Stimulated activated CD4-positive, alpha-beta T cell treated with anti-CD3 and anti-CD28 coated beads, Interleukin-2, amount 100 ng/mL, for 4 hours (primary cell): ENCODE results near the gene CDKN1C.
"Not testable (repeated sequence)": the region's sequence is repeated elsewhere in the genome, so short reads cannot be mapped to it uniquely, and the experiment has no call there.

Experiments
- DNase-seq: peaks from one replicate; pipeline ENCODE4 v3.0.0-alpha.2; 2020; ENCODE audit warnings: low read depth

The CDKN1C gene

DNA sequence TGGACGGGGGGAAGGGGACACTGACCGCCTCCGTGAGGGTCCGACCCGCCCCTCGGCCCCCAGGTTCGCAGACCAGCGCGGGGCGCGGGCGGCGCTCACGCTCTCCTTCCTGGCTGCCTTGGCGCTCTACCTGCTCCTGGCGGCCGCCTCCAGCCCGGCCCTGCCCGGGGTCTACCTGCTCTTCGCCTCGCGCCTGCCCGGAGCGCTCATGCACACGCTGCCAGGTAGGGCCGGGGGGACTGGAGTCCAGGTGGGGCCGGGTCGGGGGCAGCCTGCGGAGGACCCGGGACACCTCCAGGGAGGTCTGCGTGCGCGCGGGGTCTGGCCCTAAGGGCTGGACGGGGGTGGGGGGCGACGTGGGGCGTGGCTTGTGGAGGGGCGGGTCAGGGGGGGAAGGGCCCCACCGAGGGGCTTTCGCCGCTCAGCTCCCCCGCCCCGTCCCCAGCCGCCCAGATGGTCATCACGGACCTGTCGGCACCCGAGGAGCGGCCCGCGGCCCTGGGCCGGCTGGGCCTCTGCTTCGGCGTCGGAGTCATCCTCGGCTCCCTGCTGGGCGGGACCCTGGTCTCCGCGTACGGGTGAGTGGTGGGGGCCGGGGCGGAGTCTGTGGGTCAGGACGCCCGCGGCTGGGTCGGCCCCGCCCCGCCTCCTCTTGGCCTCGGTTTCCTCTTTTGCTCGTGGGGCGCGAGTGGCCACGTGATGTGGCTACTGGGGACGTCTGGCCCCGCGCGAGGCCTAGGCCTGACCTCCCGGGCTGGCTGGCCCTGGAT lies 23.7 kb upstream of the CDKN1C start:
- no peak for DNase-seq

DNA sequence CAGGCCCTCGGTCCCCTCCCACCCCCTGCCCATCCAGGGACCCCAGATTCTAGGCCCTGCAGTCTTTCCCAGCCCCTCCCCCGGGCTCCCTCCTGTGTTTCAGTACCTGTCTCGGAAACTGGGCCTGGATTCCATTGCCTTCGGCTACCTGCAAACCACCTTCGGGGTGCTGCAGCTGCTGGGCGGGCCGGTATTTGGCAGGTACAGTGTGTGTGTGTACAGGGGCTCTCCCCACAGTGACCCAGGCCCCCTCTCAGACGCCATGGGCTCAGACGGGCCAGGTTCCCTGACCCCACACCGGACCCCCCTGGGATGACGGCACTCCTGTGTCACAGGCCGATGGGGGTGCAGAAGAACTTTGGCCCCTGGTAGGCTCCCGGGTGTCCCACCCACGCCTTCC lies 22.6 kb upstream of the CDKN1C start:
- DNase-seq: no peak

DNA sequence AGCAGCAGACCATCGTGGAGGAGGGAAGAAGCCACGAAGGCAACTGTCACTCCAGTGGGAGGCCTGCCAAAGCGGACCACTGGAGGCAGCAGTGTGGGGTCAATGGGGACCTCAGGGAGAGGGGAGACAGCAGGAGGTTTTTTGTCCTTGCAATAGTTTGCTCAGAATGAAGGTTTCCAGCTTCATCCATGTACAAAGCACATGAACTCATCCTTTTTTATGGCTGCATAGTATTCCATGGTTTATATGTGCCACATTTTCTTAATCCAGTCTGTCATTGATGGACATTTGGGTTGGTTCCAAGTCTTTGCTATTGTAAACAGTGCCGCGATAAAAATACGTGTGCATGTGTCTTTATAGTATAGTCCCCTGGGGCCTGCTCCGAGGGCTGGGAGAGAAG lies 19.7 kb upstream of the CDKN1C start:
- DNase-seq: not testable (repeated sequence)

DNA sequence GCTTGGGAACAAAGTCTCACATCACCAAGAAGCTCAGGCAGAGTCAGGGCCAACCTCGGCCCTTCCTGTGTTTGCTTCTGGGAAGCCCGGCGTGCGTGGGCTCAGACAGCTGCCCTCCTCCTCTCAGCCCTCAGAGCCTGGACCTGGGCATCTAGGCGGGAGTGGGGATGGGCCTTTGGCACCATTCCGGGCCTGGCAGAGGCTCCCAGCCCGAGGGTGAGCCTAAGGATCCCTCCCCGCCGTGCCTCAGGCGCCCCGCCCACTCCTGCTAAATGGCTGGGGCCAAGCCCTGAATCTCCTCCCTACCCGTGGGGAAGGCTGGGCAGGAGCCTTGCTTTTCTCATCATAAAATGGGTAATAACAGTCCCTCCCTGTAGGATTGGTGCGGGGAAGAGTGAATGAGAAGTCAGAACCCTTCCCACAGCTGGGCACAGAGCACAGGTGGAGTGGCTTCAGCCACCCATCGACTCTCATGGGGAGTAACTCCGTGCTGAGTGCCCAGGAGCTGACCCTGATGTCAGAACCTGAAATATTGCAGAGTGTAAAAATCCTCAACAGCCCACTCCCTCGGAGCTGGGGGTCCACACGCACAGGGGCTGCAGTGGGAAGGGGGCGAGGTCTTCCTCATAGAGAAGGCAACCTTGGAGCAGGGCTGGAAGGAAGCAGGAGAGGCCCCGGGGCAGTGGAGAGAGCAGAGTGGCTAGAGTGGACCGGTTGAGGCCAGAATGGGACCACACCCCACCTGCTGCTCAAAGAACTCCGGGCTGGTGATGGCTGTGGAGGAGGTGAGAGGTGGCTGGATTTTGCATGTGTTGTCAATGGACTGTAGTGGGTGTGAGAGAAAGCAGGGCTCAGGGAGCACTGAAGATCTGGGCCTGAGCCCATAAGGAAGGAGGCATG lies 18.8 kb upstream of the CDKN1C start:
- no peak for DNase-seq

DNA sequence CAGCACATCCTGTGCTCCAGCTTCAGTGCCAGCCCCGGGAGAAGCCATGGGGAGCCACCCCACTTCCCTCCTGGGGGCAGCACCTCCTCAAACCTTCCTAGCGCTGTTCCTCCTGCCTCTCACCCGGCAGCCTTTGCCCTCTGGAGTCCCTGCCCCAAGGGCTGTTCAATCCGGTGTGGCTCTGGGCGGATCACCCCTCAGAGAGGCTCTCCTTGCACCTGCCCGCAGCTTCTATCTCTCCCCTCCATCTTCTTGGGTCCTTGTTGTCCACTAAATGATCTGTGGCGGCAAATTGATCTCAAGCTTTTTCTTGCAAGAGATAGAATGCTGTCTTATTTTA lies 18.1 kb upstream of the CDKN1C start:
- no peak for DNase-seq

DNA sequence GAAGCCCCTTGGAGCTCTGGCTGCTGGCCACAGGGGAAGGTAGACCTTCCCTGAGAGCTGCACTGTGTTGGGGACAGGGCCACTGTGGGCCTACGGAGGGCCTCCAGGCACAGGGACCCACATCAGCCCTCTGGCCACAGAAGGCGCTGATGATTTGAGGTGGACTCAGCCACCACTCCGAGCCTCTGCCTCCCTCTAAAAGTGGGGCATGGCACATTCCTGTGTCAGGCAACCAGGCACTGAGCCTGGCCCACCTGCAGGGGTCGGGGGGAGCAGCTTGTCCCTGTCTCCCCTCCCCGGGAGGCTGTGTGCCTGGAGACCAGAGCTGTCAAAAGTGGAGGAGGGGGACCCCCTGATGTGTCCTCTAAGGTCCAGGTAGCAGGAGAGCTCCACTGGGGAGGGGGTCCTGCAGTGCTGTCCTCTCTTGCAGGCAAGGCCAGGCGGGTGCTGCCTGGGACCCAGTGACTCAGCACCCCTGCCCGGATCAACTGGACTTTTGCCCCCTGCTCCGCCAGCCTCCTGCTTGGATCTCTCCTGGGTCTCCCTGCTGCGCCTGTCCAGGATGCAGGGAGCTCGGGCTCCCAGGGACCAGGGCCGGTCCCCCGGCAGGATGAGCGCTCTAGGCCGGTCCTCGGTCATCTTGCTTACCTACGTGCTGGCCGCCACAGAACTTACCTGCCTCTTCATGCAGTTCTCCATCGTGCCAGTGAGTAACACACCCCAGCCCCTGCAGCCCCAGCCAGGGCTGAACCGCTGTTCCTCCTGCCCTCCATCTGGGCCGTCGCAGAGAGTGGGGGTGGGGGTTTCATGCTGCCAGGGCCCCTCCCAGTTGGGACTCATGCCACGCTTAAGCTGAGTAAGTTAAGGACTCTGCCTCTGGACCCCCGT lies 17.5 kb upstream of the CDKN1C start:
- DNase-seq: no peak

DNA sequence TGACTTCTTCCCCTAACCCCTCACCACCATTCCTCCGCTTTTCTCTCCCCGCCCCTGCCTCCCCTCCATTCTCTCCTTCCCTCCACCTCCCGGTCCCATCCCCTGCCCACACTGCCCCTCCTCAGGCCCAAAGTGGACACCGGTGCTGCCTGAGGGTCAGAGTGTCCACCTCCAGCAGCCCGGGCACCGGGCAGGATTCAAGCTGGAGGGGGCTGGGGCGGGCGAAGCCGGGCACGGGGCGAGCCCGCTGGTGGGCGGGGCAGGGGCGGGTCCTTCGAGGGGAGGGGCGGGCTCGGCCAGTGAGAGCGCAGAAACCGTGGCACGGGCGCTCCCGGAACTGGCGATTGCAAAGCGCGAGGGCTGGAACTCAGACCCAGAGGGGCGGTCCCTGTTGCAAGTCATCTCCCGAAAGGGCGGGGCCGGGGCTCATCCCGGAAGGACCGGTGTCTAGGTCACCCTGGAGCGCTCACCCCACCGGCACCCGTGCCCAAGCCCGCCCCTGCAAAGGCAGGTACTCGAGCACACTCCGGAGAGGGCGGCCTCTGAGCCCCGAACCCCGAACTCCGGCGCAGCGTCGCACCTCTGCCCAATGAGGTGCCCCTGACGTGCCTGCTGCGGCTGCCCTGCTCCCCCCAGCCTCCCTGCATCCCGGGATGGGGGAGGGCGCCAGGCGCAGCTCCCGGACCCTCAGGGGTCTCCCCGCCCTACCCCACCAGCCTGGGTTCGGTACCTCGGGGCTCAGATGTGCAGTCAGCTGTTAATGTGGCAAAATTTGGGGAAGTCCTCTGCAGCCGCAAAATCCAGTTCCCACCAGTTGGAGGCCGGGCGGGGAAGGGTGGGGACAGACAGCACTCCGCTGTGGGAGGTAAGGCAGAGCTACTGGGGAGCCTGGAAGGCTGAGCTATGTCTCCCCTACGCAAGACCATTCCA lies 16.5 kb upstream of the CDKN1C start:
- peak; percentile 77 for DNase-seq

DNA sequence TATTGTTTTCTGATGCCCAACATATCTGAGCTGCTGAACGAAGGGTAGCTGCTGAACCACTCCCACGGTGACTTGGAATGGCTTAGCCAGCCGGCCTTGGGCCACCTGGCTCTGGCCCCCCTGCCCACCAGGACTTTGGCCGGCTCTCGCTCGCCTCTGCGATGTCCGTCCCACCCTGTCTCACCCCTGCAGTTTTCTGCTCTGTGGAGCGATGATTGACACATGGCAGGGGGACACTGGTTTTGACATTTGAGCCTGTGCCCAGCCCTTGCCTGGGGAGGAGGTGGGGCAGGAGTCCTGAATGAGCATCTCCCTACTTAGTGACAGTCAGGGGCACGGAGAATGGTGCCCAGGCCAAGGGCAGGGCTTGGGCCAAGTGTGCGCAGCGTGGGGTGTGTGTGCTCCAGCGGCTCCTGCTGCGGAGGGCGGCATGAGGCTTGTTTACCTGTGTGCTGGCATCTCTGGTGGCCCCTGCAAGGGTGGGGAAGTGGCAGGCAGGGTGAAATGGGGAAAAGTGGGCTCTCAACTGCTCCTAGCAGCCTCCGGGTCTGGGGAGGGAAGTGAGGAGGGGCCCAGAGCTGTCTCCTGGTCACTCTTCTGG lies 15.7 kb upstream of the CDKN1C start:
- no peak for DNase-seq

DNA sequence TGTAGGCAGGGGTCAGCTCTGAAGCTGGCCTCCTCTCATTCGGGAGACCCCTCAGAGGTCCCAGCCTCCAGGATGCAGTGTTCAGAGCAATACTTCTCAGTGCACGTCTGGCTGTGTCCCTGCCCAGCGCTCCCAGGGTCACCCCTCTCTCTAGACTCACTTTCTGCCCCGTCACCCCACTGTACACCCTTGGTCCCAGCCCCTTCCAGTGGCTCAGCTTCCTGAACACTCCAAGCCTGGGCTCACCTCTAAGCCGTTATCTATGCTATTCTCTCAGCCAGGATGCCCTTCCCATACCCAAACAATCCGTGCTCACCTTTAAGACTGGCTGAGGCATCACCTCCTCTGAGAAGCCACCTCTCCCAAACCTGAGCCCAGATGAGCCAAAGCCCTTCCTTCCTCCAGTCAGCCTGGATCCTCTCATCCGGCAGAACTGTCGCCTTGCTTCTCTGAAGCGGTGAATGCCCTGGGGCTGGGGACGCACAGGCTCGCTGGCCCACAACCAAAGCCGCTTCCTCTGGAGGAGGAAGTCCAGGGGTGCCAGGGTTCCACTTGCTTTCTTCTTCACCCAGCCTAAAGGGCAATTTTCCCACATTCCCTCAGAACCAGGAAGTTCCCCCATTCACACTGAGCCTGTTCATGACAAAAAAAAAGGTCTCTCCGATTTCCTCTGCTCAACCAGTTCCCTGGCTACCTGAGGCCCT lies 13.7 kb upstream of the CDKN1C start:
- no peak for DNase-seq

DNA sequence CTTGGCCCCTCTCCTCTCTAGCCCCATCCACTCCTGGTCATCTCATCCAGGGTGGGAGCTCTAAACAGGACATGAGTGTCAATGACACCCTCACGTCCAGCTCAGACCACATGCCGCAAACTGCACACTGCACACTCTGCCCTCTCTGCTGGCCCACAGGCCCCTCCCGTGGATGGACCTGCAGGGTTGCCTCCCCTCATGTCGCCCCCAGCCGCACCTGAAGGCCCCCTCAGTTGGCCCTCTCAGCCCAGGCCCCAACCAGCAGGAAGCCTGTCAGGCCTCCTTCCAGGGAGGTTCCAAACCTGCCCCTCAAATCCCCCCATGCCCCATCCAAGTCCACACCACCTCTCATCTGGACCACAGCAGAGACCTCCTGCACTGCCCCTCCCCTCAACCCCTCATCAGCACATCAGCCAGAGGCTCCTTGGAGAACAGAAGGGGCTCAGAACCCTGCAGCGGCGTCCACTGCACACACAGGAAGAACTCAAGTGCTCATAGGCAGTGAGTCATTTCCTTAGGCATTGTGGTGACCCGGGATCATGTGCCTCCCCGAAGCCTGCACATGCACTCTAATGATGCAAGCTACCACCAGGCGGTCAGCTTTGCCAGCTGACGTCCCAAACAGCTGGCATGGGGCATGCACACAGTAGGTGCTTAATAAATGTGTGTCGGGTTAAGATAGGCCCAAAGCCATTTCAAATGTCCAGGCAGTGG lies 12.9 kb upstream of the CDKN1C start:
- no peak for DNase-seq

DNA sequence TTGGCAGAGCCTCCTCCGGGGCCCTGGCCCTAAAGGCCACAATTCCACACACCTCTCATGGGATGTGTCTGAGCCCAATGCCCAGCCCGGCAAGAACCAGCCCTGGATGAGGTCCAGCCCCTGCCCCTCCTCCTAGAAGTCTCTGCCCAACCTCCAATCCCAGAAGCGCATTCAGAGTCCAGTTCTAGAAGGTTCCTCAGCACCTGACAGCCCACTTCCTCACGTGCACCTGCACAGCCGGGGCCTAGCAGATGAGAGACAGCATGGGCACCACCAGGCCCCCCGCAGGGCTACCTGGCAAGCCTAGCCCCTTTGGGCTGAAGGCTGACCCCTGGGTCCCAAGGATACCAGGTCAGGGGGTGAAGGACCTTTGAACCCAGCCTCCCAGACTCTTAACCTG lies 11.5 kb upstream of the CDKN1C start:
- DNase-seq: no peak

DNA sequence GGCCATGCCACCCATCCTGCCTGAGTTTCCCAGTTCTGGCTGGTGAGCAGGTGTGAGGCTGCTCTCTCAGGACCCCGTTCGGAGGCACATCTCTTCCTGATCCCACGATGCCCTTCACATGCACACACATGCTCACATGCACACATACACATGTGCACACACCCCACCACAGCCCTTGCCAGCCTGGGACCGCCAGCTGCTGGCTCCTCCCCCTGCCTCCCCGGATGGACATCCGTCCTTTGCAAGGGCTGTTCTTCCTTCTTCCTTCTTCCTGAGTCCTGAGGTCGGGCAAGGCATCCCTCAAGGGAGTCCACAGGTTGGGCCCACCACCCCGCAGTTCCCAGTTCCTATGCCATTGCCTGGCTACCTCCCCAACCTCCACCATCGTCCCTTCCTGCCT lies 10.5 kb upstream of the CDKN1C start:
- no peak for DNase-seq

DNA sequence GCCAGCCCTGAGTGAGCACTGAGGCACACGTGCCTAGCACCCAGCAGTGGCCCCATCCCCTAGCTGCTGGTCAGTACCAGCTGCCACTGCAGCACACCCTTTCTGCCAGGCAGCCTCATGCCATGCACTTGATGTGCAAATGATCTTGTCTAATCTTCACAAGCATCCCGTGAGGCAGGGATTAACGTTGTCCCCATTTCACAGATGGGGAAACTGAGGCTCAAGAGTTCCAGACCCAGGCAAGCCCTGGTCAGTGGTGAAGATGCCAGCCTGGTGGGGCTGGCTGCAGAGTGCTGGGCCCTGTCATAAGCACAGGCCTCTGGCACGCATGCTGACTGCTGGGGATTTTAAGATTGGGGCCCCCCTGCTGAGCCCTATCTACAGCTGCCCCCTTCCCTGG lies 8.4 kb upstream of the CDKN1C start:
- no peak for DNase-seq

DNA sequence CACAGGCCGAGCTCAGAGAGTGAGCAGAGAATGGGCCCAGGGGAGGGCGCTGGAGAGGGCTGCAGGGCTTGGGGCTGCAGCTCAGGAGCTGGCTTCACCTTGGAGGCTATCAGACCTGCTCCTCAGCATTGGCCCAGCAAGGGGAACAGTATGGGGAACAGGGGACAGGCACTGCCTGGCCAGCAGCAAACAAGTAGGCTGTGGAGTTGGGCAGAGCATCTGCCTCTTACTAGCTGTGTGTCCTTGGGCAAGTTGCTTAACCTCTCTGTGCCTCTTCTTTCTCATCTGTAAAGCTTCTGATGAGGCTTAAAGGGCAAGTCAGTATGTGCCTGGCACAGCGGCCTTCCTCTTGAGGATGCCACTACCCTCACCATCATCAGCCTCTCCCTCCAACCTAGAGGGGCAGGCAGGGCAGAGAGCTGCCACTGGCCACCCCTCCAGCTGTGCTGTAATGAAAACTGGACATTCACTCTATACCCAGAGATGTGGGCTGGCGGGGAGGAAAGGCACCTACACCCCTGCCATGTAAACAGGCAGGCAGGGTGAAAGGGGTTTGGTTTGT lies 7.5 kb upstream of the CDKN1C start:
- DNase-seq: no peak

DNA sequence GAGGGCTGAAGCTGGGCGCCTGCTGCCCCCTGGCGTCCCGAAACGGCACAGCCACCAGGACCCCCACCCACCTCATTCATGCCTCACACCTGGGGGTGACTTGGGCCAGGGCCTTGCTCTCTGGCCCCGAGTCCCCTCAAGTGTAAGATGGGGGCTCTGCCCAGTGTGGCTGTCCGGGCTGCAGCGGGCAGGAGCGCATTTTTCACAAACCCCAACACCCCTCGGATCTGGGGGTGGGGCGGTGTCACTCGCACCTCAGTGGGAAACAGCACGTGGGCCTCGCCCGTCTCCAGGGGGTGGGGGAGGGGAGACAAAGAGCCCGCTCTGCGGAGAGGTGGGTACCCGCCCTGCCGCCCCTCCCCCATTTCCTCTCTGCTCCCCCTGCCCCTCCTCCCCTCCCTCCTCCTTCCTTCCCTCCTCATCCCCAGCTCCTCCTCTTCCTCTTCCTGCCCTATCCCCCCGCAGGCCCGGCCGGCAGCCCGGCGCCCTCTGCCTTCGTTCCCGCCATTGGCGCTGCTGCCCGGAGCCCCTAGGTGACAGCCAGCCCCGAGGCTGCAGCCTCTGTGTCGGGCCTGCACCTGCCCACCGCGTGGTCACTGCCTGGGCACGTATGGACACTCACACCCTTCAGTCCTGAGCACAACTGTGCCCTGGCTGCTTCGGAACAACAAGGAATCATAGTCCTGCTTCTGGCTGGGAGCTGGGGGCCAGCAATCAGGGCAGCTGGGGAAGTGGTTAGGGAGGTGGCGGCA lies 6.8 kb upstream of the CDKN1C start:
- DNase-seq: no peak

DNA sequence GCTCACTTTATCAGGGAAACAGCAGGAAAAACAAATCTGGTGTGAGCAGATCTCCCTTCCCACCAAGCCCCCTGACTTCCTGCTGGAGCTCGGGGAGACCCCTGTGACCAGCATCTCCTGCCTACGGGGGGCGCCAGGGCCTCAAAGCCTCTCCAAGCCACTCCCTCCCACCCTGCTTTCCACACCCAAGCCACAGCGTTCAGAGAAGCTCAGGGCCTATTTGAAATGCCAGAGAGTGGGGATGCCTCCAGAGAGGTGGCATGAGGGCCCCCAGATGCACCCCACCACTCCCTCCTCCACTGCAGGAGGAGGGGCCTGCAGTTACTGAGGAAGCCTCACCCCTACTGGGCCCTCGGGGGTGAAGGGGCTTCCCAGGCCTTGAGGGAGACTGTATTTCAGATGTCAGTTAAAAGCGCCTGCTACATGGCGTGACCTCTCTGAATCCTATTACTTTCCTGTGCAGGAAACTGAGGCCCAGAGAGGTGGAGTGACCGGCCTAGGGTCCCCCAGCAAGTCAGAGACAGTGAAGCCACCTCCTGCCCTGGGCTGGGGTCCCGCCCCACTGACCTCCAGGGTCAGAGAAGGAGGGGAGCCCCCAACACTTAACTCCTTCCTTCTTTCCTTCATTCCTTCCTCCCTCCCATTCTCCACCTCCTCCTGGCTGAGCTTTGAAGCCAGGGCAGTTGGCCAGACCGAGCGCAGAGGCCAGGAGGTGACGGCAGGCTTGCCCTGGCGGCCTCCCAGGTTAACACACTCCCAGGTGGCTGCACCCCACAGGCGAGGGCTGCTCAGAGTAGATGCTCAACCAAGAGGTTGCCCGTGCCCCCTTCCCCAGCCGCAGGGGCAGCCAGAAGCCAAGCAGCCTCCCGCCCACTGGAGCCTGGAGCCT lies 6.0 kb upstream of the CDKN1C start:
- no peak for DNase-seq

DNA sequence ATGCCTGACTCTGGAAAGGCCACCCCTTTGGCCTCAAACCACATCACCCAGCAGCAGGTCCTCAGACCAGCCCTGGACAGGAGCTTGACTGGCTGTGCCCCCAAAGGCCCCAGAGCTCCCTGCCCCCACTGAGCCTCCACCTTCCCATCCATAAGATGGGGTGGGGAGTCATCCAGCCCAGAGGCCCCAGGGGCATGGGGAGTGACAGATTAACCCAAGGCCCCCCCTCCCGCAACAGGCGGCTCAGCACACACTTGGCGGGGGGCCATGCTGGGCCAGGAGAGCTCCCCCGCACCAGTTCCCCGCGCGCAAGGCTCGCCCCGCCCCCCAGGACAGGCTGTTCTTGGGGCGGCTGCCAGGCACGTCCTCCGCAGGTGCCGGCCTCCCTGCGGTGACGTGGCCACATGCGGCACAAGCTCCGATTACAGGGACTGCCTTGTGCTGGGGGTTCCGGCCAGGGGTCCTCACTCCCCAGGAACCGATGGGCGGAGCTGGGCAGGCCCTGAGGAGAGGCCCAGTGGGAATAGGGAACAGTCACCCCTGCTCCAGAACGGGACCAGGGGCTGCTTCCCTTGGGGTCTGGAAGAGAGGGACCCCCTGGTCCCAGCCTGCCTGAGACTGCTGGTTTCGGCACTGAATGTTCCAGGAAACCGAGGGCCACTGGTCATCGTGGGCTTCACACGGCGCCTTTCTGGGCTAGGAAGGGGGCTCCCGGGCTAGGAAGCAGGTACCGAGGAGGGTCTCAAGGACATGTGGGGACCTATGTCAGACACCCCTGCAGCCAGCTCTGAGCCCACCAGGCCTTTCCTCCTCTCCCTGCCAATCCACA lies 5.1 kb upstream of the CDKN1C start:
- no peak for DNase-seq
